ENCODE data around the gene GSTA5. TPM values are rescaled to one million over a fixed set of nuclear protein-coding genes. Genes with fewer than 3 reads are reported as not detected.
"Not testable (repeated sequence)": the region's sequence is repeated elsewhere in the genome, so short reads cannot be mapped to it uniquely, and the experiment has no call there.

Gene GSTA5
- total RNA-seq, 2 experiments from 2014 or later, result not detected

DNA sequence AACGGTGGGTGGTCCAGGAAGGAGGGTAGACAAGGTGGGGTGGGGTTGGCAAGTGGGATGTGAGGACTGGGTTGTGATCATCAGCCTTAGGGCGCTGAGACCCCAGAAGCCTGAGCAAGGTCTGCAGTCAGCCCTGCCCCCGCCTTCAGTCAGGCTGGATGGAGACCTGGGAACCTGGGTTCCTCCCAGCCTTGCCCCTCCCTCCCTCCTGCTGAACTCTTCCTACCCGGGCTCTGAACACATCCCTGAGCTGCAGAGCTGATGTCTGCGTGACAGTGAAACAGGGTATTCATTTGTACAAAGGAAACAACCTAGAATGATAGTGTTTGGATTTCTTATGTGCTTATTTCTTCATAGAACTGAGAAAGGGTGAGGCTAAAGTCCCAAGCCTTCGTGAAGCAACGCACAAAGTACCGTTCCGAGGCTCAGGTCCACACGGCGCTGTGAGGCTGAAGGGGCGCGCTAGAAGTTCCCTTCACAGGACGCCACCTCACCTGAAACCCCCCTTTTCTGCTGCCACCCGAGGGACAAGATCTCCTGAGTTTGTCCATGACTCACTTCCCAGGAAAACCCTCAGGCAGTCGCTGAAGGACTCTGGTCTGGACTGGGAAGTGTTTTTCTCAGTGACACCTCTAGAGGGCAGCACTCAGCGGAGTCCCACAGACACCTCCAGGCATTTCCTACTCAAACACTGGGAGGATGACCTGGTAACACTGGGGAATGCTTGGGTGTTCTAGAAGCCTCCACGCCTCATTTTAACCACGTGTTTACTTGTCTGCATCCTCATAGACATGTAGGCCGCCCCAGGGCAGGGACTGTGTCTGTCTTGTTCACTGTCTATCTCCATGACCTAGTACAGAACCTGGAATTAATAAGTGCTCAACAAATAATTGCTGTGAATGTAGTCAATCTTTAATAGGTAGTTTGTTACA lies 1.2 kb downstream of the GSTA5 start:
- CTCF ChIA-PET, result no interaction called here
- POLR2A ChIA-PET, result no interaction called here

DNA sequence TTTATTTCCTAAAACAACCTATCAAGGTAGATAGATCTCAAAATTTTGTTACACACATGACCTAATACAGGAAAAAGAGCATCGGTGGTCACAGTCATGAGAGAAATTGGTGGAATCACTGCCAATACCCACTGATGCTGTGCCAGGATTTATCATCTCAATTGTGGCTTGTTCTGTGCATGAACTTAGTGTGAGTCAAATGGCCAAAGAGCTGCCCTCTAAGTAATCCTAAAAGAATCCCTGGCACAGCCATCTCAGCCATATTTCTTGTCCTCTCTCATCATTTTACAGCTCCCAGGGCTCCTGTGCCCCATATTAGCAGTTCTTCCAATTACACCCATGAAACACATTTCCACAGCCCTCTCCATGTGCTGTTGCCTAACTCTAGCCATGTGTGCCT lies 6.1 kb downstream of the GSTA5 start:
- ChIA-PET POLR2A (no interaction called here), CTCF (no interaction called here)

GRCh38 chr6:52830869-52831268 lies 9.7 kb downstream of the GSTA5 start:
- POLR2A ChIA-PET, CTCF ChIA-PET: not testable (repeated sequence)

- CTCF ChIA-PET, result no interaction called here
These were observed 11.4 kb downstream of the GSTA5 start for GRCh38 chr6:52829046-52829817.

DNA sequence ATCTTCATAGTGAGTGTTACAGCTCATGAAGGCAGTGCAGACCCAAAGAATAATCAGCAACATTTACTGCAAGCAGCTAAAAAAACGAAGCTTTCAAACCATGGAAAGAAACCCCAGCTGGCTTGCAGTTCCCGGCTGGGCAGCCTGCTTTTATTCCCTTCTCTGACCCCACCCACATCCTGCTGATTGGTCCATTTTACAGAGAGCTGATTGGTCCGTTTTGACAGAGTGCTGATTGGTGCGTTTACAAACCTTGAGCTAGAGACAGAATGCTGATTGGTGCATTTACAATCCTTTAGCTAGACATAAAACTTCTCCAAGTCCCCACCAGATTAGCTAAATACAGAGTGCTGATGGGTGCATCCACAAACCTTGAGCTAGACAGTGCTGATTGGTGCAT lies 12.0 kb downstream of the GSTA5 start:
- POLR2A ChIA-PET, CTCF ChIA-PET: not testable (repeated sequence)

More at GRCh38 chr6:52829046-52829817, 11.4 kb downstream of the GSTA5 start:
- POLR2A ChIA-PET, result no interaction called here

- CTCF ChIA-PET, POLR2A ChIA-PET: not testable (repeated sequence)
These were observed 13.4 kb downstream of the GSTA5 start for GRCh38 chr6:52827073-52827783.

DNA sequence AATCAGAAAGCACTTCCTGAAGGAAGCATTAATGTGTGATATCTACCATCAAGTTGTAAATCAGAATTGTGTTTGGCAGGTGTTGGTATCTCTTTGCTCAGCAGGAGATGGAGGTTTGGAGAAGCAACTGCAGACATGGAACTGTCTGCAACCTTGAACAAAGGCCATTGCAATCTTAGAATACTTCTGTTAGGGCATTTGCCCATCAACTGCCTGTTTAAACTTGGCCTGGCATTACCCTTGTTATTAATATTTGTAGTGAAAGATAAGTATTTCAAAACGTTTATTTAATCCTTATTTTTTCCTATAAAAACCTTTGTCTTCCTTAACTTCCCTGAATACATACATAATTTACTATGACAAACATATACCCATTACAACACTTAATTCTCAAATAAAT lies 14.1 kb downstream of the GSTA5 start:
- ChIA-PET CTCF (no interaction called here), POLR2A (no interaction called here)

GRCh38 chr6:52825900-52826459 lies 14.6 kb downstream of the GSTA5 start:
- POLR2A ChIA-PET, CTCF ChIA-PET: not testable (repeated sequence)

DNA sequence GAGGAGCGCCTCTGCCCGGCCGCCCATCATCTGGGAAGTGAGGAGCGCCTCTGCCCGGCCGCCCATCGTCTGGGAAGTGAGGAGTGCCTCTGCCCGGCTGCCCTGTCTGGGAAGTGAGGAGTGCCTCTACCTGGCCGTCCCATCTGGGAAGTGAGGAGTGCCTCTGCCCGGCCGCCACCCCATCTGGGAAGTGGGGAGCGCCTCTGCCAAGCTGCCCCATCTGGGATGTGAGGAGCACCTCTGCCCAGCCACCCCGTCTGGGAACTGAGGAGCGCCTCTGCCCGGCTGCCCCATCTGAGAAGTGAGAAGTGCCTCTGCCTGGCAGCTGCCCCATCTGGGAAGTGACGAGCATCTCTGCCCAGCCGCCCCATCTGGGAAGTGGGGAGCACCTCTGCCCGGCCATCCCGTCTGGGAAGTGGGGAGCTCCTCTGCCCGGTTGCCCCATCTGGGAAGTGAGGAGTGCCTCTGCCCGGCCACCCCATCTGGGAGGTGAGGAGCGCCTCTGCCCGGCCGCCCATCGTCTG lies 15.3 kb downstream of the GSTA5 start:
- CTCF ChIA-PET, POLR2A ChIA-PET: not testable (repeated sequence)

DNA sequence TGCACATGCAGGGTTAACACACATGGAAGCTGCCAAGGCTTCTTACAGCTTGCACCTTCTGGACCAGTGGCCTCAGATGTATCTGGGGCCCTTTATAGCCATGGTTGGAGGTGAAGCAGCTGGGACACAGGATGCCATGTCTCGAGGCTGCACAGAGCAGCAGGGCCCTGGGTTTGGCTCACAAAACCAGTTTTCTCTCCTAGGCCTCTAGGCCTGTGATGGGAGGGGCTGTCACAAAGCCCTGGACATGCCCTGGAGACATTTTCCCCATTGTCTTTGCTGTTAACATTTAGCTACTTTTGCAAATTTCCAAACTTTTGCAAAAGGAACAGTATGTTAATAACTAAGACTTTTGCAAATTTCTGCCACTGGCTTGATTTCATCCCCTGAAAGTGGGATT lies 18.8 kb downstream of the GSTA5 start:
- CTCF ChIA-PET, result no interaction called here

DNA sequence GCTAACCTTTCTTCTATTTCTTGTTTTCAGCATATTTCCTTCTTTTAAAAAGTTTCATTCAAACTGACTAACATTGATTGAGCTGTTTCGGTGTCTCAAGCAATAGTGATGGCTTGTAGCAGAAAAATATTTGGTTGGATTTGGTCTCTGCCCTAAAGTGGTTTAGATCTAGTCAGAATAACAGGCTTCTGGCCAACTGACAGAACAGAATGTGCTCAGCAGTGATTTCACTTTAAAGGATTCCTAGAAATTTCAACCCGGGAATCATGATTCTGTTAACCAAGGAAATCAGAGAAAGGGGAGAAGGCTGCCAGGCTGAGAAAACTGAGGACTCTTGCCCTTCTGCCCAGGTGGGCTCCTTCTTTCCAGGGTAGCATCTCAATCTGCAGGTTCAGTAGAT lies 20.4 kb downstream of the GSTA5 start:
- POLR2A ChIA-PET, result no interaction called here
- CTCF ChIA-PET, result no interaction called here

More for the DNA sequence above, 18.8 kb downstream of the GSTA5 start:
- POLR2A ChIA-PET, result no interaction called here

GRCh38 chr6:52815167-52816092 lies 25.2 kb downstream of the GSTA5 start:
- CTCF ChIA-PET, result interaction anchor here (0.6 to 1.2 kb wide), 3 partner anchors 69 to 909 kb away, joined by 3 to 4 read pairs (median 3); no protein-coding TSS in a partner anchor

GRCh38 chr6:52814545-52814944 lies 26.1 kb downstream of the GSTA5 start:
- POLR2A ChIA-PET, result not testable (repeated sequence)
- CTCF ChIA-PET, result interaction anchor here (0.6 kb wide), 1 partner anchor 910 kb away, joined by 4 read pairs; no protein-coding TSS in a partner anchor

More at GRCh38 chr6:52815167-52816092, 25.2 kb downstream of the GSTA5 start:
- POLR2A ChIA-PET, result no interaction called here

DNA sequence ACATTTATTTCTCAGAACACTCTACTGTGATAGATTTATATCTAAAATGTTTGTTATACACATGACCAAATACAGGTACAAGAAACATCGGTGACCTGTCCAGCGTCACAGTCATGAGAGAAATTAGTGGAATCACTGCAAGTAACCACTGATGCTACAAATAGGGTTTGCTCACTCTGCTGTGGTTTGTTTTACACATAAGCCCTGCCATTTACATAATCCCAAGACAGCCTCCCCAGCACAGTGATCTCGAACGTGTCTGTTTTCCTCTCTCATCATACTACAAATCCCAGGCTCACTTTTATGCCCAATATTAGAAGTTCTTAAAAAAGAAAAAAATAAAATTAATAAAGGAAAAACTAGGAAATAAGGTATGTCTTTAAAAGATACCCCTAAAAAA lies 30.8 kb downstream of the GSTA5 start:
- POLR2A ChIA-PET, CTCF ChIA-PET: not testable (repeated sequence)

- CTCF ChIA-PET, result no interaction called here
- POLR2A ChIA-PET, result no interaction called here
These were observed 32.0 kb downstream of the GSTA5 start for GRCh38 chr6:52808660-52809059.

DNA sequence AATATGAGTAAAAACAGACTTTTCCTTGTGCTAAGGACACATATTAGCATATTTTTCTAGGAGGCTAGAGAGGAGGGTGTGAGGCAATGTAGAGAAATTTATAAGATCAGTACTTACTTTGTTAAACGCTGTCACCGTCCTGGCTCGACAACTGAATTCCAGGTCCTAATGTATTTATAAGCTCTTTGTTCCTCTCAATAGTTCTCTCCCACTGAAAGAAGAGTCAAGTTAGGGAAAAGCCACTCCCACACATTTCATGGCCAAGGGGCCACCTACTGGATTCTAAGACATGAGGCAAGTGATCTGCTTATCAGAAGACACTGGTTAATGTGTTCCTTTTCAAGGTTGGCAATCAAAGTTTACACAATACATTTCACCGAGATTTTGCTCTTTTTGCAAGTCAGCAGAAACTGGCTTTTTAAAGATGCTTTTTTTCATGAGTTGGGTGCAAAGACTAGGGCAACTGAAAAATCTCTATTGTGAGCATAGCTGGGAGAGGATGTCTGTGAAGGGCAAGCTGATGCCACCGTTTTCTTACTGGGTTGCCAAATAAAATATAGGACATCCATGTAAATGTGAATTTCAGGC lies 36.9 kb downstream of the GSTA5 start, which contains the start of gene GSTA1:
TSS of gene GSTA1 (minus strand) at position 149 of the 588 bp plus-strand sequence. CDS start 4,549 bp downstream, outside the sequence.
- POLR2A ChIA-PET, CTCF ChIA-PET: not testable (repeated sequence)

GRCh38 chr6:52802806-52803205 lies 37.8 kb downstream of the GSTA5 start:
- POLR2A ChIA-PET, result no interaction called here

DNA sequence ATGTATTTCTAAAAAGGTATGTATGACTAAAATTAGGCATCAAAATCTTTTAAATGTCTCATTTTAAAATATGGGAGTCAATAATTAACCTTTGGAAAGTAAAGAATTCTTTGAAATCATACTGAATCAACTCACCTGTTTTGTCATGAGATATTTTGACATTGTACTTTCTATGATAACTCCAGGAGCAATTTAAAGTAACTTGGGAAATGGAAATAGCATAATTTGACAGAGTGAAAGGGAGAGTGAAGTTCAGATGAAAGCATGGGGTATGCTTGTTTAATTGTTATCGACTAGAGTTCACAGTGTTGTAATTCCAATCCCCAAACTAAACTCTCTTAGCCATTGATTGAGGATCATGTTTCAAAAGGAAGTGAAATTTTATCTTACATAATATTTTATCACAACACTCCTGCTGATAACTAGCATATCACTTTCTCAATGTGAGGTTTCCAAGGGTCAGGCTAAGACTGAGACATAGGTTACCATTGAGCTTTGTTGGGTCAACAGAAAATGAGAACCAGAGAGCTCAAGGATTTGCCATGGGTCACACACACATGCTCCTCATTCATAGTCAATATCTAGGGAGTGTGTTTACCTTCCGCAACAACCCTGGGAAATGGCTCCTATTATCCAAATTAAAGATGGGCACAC lies 39.3 kb downstream of the GSTA5 start:
- CTCF ChIA-PET, result no interaction called here
- POLR2A ChIA-PET, result no interaction called here

More at GRCh38 chr6:52802806-52803205, 37.8 kb downstream of the GSTA5 start:
- CTCF ChIA-PET, result no interaction called here
